Spinal cord (tissue), 10 donors: ENCODE results near the gene CAMTA2. TPM values are rescaled to one million over a fixed set of nuclear protein-coding genes. Genes with fewer than 3 reads are reported as not detected.

Experiments
- DNase-seq, 6 donors: peaks; one replicate each; pipeline versions ENCODE4 v3.0.0 to v3.0.0-alpha.2; 2013 to 2015; ENCODE audit warnings: low spot score in 6 of 6, low read depth in 4 of 6
- H3K27ac ChIP-seq: one replicate; pipeline ENCODE4 v1.5.1; 2013; ENCODE audit warnings: low read depth, low read length, control low read depth
- H3K27me3 ChIP-seq: one replicate; pipeline ENCODE4 v1.6.1; 2013; ENCODE audit warnings: low read length; ENCODE audit not compliant: control insufficient read depth, insufficient read depth
- H3K36me3 ChIP-seq: one replicate; pipeline ENCODE4 v1.6.1; 2013; ENCODE audit warnings: low read length; ENCODE audit not compliant: control insufficient read depth, insufficient read depth
- H3K4me1 ChIP-seq: one replicate; pipeline ENCODE4 v1.6.1; 2013; ENCODE audit warnings: low read length; ENCODE audit not compliant: control insufficient read depth, insufficient read depth
- H3K4me3 ChIP-seq: one replicate; pipeline ENCODE4 v1.5.1; 2013; ENCODE audit warnings: low read depth, low read length, control low read depth
- H3K9me3 ChIP-seq: one replicate; pipeline ENCODE4 v1.6.1; 2013; ENCODE audit warnings: low read length; ENCODE audit not compliant: control insufficient read depth, insufficient read depth
- WGBS: methylation state at CpG from one replicate; pipeline ENCODE4 v1.1.5; 2013; ENCODE audit warnings: missing lambda C conversion rate; ENCODE audit not compliant: insufficient coverage; 5-methylcytosine and 5-hydroxymethylcytosine counted together
- polyA plus RNA-seq, 2 donors: library from polyadenylated mRNA; unstranded; fragments of 120-200 nt; gene quantifications; one replicate each; pipeline ENCODE4 v1.2.1, GENCODE V29; 2013; ENCODE audit not compliant: insufficient read length in 2 of 2
- total RNA-seq, 2 donors: library from RNA; depleted of rRNA in 1 of 2; stranded (reverse); fragments of 120-200 nt in 1 of 2; fragments of >200 nt in 1 of 2; gene quantifications; one replicate each; pipeline versions ENCODE4 v1.2.3 to v1.2.4, GENCODE V29; 2013 to 2014
- donor health status: healthy.

The CAMTA2 gene
- total and polyA plus RNA-seq, 4 donors, result 12.6 to 96.1 (median 52.3) TPM

GRCh38 chr17:4986403-4986802, 1.1 kb downstream of the CAMTA2 start:
- Histone ChIP-seq H3K4me3 (peak overlapping the region; percentile 85), H3K4me1 (peaks cover 34% of the 10 kb centered on the region), H3K27me3 (no peaks in the 10 kb centered on the region), H3K36me3 (peaks cover 28% of the 10 kb centered on the region), H3K9me3 (no peaks in the 10 kb centered on the region), H3K27ac (peak overlapping the region; percentile 6)
- DNase-seq, result no peak
- whole genome bisulfite sequencing, result 65% methylated on average over 3 of the region's 5 CpGs

- no peaks in the 10 kb centered on the region for H3K27me3 ChIP-seq
- DNase-seq, result no peak
- no peak overlapping the region for H3K27ac ChIP-seq
- H3K4me1 ChIP-seq, result peaks cover 21% of the 10 kb centered on the region
- 91% methylated on average over 4 of the region's 5 CpGs for WGBS
- H3K36me3 ChIP-seq, result peaks cover 65% of the 10 kb centered on the region
- no peaks in the 10 kb centered on the region for H3K9me3 ChIP-seq
- no peak overlapping the region for H3K4me3 ChIP-seq
Measured at GRCh38 chr17:4982305-4982704, 5.2 kb downstream of the CAMTA2 start.

- no peaks in the 10 kb centered on the region for H3K27me3 ChIP-seq
- H3K9me3 ChIP-seq, result no peaks in the 10 kb centered on the region
- H3K36me3 ChIP-seq, result peaks cover 71% of the 10 kb centered on the region
- H3K4me3 ChIP-seq, result no peak overlapping the region
- peaks cover 8% of the 10 kb centered on the region for H3K4me1 ChIP-seq
- WGBS, result 42% methylated on average over 4 of the region's 6 CpGs
- H3K27ac ChIP-seq, result no peak overlapping the region
- peak in 2 of 6 donors; percentile 88 to 90 for DNase-seq
Measured at GRCh38 chr17:4980644-4981216, 6.7 kb downstream of the CAMTA2 start.

- Histone ChIP-seq H3K9me3 (no peaks in the 10 kb centered on the region), H3K36me3 (peaks cover 81% of the 10 kb centered on the region), H3K4me1 (peaks cover 5% of the 10 kb centered on the region), H3K27ac (no peak overlapping the region), H3K4me3 (no peak overlapping the region), H3K27me3 (no peaks in the 10 kb centered on the region)
- no peak for DNase-seq
Measured at GRCh38 chr17:4978726-4979125, 8.7 kb downstream of the CAMTA2 start.

GRCh38 chr17:4974115-4974670, 13.3 kb downstream of the CAMTA2 start:
- H3K4me1 ChIP-seq, result peaks cover 12% of the 10 kb centered on the region
- peaks cover 86% of the 10 kb centered on the region for H3K36me3 ChIP-seq
- 88% methylated on average over 3 of the region's 9 CpGs for WGBS
- no peaks in the 10 kb centered on the region for H3K9me3 ChIP-seq
- no peak for DNase-seq
- H3K4me3 ChIP-seq, result no peak overlapping the region
- no peaks in the 10 kb centered on the region for H3K27me3 ChIP-seq
- no peak overlapping the region for H3K27ac ChIP-seq

GRCh38 chr17:4973256-4974114, 14.0 kb downstream of the CAMTA2 start:
- Histone ChIP-seq H3K9me3 (no peaks in the 10 kb centered on the region), H3K27me3 (no peaks in the 10 kb centered on the region), H3K4me1 (peaks cover 19% of the 10 kb centered on the region), H3K4me3 (no peak overlapping the region), H3K27ac (no peak overlapping the region), H3K36me3 (peaks cover 87% of the 10 kb centered on the region)
- DNase-seq, result no peak
- WGBS, result 93% methylated on average over 9 of the region's 10 CpGs

GRCh38 chr17:4972752-4973151, 14.7 kb downstream of the CAMTA2 start:
- Histone ChIP-seq H3K36me3 (peaks cover 82% of the 10 kb centered on the region), H3K27ac (no peak overlapping the region), H3K9me3 (no peaks in the 10 kb centered on the region), H3K4me3 (no peak overlapping the region), H3K4me1 (peaks cover 26% of the 10 kb centered on the region), H3K27me3 (no peaks in the 10 kb centered on the region)
- no peak for DNase-seq
- WGBS, result 66% methylated on average over 12 of the region's 12 CpGs

- Histone ChIP-seq H3K27ac (no peak overlapping the region), H3K4me3 (no peak overlapping the region), H3K9me3 (no peaks in the 10 kb centered on the region), H3K27me3 (no peaks in the 10 kb centered on the region), H3K36me3 (peaks cover 79% of the 10 kb centered on the region), H3K4me1 (peaks cover 26% of the 10 kb centered on the region)
- DNase-seq, result no peak
- no CpG with 5 or more reads among the region's 12 CpGs for WGBS
Measured at GRCh38 chr17:4972322-4972721, 15.2 kb downstream of the CAMTA2 start.

- DNase-seq, result no peak
- peaks cover 27% of the 10 kb centered on the region for H3K4me1 ChIP-seq
- H3K4me3 ChIP-seq, result no peak overlapping the region
- H3K36me3 ChIP-seq, result peaks cover 74% of the 10 kb centered on the region
- no peak overlapping the region for H3K27ac ChIP-seq
- H3K9me3 ChIP-seq, result no peaks in the 10 kb centered on the region
- 94% methylated on average over 4 of the region's 6 CpGs for WGBS
- H3K27me3 ChIP-seq, result no peaks in the 10 kb centered on the region
Measured at GRCh38 chr17:4971826-4972225, 15.6 kb downstream of the CAMTA2 start.
